ENCODE results near the gene ENTPD1.
A peak's percentile ranks its signal among the peaks of the same experiment; 100 is the strongest.

Gene ENTPD1

DNA sequence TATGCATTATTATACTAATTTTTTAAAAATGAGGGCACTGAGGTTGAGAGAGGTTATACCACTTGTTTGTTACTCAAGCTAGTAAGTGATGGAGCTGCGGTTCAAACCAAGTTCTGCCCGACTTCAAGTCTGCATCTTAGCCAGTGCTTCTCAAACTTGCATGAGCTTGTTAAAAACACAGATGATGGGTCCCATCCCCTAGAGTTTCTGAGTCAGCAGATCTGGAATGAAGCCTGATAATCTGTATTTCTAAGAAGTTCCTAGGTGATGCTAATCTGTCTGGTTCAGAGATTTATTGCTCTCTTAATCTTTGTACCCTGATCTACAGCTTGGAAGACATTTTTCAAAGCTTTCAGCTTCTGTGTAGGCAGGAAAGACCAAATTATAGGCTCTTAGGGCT, 84.2 kb downstream of the ENTPD1 start:
- no peak for DNase-seq (ENCODE audit: low read depth, low spot score)
- ChIA-PET CTCF (interaction anchor here (1.0 to 15.9 kb wide), 11 partner anchors 11 to 226 kb away, joined by 3 to 495 read pairs (median 7); partner anchors contain the start of gene TCTN3), POLR2A (no interaction called here)

DNA sequence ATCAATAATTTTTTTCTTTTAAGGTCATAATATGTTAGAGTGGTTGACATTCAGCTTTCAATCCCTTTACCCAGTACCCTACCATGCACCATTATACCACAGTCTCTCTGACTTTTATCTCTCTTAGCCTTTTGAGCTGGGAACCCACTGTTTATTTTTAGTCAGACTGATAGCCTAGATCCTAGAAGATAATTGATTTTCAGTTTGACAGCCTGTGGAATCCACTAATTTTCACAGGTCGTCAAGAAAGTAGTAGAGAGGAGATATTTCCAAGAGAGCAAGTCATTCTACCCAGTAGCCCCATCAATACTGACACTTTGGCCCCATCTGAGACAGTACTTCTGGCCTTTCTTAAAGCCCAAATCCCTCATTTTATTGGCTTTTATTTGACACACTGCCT, 84.7 kb downstream of the ENTPD1 start:
- CTCF ChIA-PET: interaction anchor here (0.9 to 15.9 kb wide), 18 partner anchors 9 to 467 kb away, joined by 3 to 495 read pairs (median 6); partner anchors contain the start of gene TCTN3
- TF ChIP-seq, protein P1, sequence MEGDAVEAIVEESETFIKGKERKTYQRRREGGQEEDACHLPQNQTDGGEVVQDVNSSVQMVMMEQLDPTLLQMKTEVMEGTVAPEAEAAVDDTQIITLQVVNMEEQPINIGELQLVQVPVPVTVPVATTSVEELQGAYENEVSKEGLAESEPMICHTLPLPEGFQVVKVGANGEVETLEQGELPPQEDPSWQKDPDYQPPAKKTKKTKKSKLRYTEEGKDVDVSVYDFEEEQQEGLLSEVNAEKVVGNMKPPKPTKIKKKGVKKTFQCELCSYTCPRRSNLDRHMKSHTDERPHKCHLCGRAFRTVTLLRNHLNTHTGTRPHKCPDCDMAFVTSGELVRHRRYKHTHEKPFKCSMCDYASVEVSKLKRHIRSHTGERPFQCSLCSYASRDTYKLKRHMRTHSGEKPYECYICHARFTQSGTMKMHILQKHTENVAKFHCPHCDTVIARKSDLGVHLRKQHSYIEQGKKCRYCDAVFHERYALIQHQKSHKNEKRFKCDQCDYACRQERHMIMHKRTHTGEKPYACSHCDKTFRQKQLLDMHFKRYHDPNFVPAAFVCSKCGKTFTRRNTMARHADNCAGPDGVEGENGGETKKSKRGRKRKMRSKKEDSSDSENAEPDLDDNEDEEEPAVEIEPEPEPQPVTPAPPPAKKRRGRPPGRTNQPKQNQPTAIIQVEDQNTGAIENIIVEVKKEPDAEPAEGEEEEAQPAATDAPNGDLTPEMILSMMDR (IDR thresholded peaks at IDR 0.05; ENCODE audit: insufficient read depth, low read length, missing control alignments): no peak
- POLR2A ChIA-PET: no interaction called here
- no peak for DNase-seq (ENCODE audit: low read depth, low spot score)
- H3K4me3 ChIP-seq (ENCODE audit: low read depth, low read length): no peak overlapping the region

More for the DNA sequence above, 84.2 kb downstream of the ENTPD1 start:
- TF ChIP-seq, protein P1 (IDR thresholded peaks at IDR 0.05; ENCODE audit: insufficient read depth, low read length, missing control alignments): no peak
- no peak overlapping the region for H3K4me3 ChIP-seq (ENCODE audit: low read depth, low read length)

DNA sequence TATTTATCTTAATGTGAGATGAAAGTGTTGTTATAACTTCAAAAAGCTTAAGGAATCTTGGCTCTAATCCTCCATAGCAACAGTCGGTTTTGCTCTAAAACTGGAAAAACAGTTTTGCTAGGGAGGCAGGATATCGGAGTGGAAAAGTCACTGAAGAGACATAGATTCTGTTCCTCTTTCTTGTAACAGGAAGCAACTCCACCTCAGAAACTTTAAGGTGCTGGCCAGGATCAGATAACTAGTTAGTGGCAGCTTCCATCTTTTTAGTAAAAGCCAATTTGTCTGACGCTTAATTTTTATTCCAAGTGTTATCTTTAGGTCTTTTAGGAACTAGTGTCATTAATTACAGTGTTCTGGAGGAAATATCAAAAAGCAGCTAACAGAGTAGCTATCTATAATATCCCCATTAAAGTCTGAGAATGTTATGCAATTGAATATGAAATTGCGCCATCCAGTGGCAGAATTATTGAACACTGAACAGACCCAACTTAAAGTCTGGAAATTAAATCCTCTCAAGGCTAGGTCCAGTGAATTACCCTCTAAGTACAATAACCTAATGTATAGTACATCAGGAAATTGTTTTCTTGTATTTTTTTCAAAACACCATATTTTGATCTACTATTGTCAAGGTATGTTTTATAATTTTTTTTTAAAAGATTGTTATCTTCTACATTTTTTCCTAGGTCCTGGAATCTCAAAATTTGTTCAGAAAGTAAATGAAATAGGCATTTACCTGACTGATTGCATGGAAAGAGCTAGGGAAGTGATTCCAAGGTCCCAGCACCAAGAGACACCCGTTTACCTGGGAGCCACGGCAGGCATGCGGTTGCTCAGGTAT, 85.9 kb downstream of the ENTPD1 start:
- ChIA-PET POLR2A (interaction anchor here (1.1 kb wide), 1 partner anchor 148 kb away, joined by 3 read pairs; the partner anchor contains the start of gene TCTN3), CTCF (interaction anchor here (0.7 to 15.9 kb wide), 38 partner anchors 8 to 708 kb away, joined by 3 to 495 read pairs (median 5); partner anchors contain the start of gene TCTN3)
- TF ChIP-seq, protein P1 (IDR thresholded peaks at IDR 0.05; ENCODE audit: insufficient read depth, low read length, missing control alignments): peak; percentile 45

DNA sequence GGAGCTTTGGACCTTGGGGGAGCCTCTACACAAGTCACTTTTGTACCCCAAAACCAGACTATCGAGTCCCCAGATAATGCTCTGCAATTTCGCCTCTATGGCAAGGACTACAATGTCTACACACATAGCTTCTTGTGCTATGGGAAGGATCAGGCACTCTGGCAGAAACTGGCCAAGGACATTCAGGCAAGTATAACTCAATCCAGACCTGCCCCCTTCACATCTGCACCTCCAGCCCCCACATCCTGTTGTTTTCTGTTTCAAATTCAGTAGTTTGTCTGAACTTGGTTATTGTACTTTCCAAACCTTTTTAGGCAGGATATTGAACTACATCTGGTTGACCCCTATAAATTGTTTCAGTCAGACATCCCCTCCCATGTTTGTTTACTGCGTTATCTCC, 89.4 kb downstream of the ENTPD1 start:
- DNase-seq (ENCODE audit: low read depth, low spot score): no peak
- H3K4me3 ChIP-seq (ENCODE audit: low read depth, low read length): no peak overlapping the region
- CTCF ChIA-PET: interaction anchor here (1.2 to 15.9 kb wide), 7 partner anchors 9 to 158 kb away, joined by 4 to 495 read pairs (median 48); partner anchors contain the start of gene TCTN3
- TF ChIP-seq, protein P1 (IDR thresholded peaks at IDR 0.05; ENCODE audit: insufficient read depth, low read length, missing control alignments): no peak
- POLR2A ChIA-PET: no interaction called here

More for the DNA sequence above, 85.9 kb downstream of the ENTPD1 start:
- DNase-seq (ENCODE audit: low read depth, low spot score): peak; percentile 9
- H3K4me3 ChIP-seq (ENCODE audit: low read depth, low read length): no peak overlapping the region

DNA sequence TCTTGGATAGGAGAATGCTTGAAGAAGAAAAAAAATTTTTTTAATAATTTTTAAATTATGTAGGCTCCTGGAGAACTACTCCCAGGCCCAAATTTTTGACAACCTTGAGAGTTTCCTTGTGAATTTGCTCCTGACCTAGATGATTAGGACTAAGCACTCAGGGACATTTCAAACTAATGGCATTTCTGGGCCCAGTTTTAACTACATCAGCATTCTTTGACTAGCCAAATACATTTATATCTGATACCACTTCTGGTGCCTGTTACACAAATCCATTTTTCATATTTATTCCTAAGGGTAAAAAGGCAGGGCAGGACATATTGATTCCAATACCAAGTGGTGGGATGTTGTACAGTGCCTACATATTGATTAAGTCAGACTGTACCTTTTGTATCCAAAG, 91.0 kb downstream of the ENTPD1 start:
- CTCF ChIA-PET: interaction anchor here (0.6 to 15.9 kb wide), 3 partner anchors 9 to 158 kb away, joined by 3 to 495 read pairs (median 10); partner anchors contain the start of gene TCTN3
- TF ChIP-seq, protein P1 (IDR thresholded peaks at IDR 0.05; ENCODE audit: insufficient read depth, low read length, missing control alignments): no peak

DNA sequence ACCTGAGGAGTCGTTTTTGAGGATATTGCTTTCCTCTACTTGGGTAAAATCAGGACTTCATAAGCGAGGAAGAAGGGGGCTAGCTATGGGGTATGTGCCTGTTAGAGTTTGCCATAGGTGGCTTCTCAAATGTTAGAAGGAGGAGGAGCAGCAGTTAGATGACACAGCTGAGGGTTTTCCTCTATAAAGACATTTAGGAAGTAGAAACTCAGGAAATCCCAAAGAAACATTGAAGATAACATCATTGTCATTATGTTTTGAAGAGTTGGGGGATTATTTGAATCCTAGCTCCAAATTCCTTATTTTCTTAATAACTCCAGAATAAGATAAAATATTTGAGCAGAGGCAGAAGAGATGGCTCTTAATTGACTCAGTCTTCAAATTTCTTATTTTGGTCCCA, 92.9 kb downstream of the ENTPD1 start:
- ChIA-PET POLR2A (no interaction called here), CTCF (interaction anchor here (1.0 to 15.9 kb wide), 5 partner anchors 8 to 475 kb away, joined by 3 to 495 read pairs (median 4); partner anchors contain the start of gene TCTN3)

More for the DNA sequence above, 91.0 kb downstream of the ENTPD1 start:
- DNase-seq (ENCODE audit: low read depth, low spot score): no peak
- H3K4me3 ChIP-seq (ENCODE audit: low read depth, low read length): no peak overlapping the region
- POLR2A ChIA-PET: no interaction called here

More for the DNA sequence above, 92.9 kb downstream of the ENTPD1 start:
- no peak overlapping the region for H3K4me3 ChIP-seq (ENCODE audit: low read depth, low read length)
- no peak for DNase-seq (ENCODE audit: low read depth, low spot score)
- TF ChIP-seq, protein P1 (IDR thresholded peaks at IDR 0.05; ENCODE audit: insufficient read depth, low read length, missing control alignments): no peak
